ENCODE results near the gene RBBP8NL. TPM values are rescaled to one million over a fixed set of nuclear protein-coding genes. Genes with fewer than 3 reads are reported as not detected.

Gene RBBP8NL
- total RNA-seq, 4 donors from 2014 or later, result 4.3 to 8.5 (median 6.3) TPM

DNA sequence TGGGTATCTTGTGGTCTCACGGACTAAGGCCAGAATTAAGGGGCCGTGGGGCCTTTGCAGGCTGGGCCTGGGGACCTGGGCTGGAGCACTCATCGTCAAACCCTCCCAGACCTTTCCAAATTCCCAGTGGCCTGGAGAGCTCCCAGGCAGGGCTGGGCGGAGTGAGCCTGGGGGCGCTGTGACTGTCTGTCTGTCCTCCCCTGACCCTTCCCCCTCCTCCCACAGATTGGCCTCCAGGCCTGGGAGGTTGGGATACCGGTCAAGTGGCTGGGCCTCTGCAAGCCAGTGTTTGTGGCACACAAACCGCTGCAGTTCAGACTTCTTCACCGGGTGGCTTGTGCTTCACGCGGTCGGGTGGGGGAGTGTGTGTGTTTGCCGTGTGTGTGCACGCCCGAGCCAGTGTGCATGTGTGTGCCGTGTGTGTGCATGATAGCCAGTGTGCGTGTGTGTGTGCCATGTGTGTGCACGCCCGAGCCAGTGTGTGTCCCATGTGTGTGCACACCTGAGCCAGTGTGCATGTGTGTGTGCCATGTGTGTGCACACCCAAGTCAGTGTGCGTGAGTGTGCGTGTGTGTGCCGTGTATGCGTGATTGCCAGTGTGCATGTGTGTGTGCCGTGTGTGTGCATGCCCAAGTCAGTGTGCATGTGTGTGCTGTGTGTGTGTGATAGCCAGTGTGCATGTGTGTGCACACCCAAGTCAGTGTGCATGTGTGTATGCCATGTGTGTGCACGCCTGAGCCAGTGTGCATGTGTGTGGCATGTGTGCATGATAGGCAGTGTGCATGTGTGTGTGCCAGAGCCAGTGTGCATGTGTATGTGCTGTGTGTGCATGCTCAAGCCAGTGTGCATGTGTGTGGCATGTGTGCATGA, 6.3 kb downstream of the RBBP8NL start:
- DNase-seq (ENCODE audit: low spot score in 2 of 2), result no peak
- TF ChIP-seq, protein P1, sequence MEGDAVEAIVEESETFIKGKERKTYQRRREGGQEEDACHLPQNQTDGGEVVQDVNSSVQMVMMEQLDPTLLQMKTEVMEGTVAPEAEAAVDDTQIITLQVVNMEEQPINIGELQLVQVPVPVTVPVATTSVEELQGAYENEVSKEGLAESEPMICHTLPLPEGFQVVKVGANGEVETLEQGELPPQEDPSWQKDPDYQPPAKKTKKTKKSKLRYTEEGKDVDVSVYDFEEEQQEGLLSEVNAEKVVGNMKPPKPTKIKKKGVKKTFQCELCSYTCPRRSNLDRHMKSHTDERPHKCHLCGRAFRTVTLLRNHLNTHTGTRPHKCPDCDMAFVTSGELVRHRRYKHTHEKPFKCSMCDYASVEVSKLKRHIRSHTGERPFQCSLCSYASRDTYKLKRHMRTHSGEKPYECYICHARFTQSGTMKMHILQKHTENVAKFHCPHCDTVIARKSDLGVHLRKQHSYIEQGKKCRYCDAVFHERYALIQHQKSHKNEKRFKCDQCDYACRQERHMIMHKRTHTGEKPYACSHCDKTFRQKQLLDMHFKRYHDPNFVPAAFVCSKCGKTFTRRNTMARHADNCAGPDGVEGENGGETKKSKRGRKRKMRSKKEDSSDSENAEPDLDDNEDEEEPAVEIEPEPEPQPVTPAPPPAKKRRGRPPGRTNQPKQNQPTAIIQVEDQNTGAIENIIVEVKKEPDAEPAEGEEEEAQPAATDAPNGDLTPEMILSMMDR (IDR thresholded peaks at IDR 0.05), result peak in 1 of 3 donors; percentile 8
- TF ChIP-seq POLR2A (IDR thresholded peaks at IDR 0.05), result no peak
- 85 to 86% methylated on average over 18 to 24 of the region's 24 CpGs for WGBS, 2 donors
- no peak overlapping the region for H3K4me3 ChIP-seq (ENCODE audit: low read depth, poor library complexity, severe bottlenecking)
- intact Hi-C loops (cut with DNase I; ENCODE audit: low total_unique reads), result no loop called here

DNA sequence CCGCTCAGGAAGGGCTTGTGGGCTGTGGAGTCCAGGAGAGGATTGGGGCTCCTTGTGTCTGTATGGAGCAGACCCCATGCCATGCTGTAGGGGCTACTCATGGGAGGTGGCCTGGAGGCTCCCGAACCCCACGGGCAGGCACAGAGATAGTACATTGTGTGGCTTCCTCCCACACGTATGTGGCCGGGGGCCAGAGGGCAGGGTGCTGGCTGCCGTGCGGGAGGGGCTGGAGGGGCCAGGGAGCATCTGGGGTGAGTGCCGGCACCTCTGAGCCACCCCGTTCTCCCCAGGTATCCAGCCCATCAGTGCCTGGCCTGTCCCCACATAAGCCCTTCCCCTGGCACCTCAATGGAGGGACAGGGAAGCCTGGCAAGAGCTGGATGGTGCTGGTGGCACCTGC, 7.6 kb downstream of the RBBP8NL start:
- intact Hi-C loops (cut with DNase I; ENCODE audit: low total_unique reads), result no loop called here
- 60 to 71% methylated on average over 3 to 9 of the region's 9 CpGs for WGBS, 2 donors
- no peak overlapping the region for H3K4me3 ChIP-seq (ENCODE audit: low read depth, poor library complexity, severe bottlenecking)
- no peak for DNase-seq (ENCODE audit: low spot score in 2 of 2)
- TF ChIP-seq, protein P1 (IDR thresholded peaks at IDR 0.05), result no peak
- TF ChIP-seq POLR2A (IDR thresholded peaks at IDR 0.05), result no peak

DNA sequence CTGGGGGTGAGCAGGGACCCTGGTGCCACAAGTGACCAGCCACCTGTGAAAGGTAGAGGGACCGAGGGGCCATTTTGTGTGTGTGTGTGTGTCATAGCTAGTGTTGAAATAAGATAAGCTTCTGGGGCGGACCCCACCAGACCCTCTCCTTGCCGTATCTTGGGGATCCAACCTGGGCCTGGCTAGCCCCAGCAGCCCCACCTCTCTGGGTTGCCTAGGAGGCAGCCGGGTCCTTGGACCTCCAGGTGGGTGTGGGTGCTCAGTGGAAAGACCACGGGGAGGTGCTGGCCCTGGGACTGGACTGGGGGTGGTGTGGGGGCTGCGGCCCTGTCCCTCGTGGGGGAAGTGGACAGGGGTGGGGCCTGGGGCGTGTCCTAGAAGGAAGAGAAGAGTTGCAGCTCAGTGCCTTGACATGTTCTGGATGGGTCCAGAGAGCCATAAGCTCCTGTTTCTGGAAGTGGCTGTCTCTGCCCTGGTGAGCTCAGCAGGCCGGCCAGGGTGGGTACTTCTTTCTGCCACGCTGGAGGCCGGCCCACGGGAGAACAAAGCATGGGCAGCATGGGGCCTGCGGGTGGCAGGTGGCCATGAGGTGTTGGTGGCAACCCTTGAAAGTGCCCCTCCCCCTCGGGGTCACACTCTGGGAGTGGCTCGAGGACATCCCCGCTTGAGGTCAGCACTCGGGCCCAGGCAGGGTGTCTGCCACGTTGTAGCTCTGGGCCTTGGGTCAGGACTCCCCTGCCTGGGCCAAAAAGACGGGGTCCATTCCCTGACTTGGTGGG, 8.4 kb downstream of the RBBP8NL start:
- intact Hi-C loops (cut with DNase I; ENCODE audit: low total_unique reads), result no loop called here
- TF ChIP-seq POLR2A (IDR thresholded peaks at IDR 0.05), result no peak
- TF ChIP-seq, protein P1 (IDR thresholded peaks at IDR 0.05), result no peak
- 74 to 82% methylated on average over 12 to 19 of the region's 19 CpGs for WGBS, 2 donors
- DNase-seq (ENCODE audit: low spot score in 2 of 2), result no peak
- H3K4me3 ChIP-seq (ENCODE audit: low read depth, poor library complexity, severe bottlenecking), result no peak overlapping the region

DNA sequence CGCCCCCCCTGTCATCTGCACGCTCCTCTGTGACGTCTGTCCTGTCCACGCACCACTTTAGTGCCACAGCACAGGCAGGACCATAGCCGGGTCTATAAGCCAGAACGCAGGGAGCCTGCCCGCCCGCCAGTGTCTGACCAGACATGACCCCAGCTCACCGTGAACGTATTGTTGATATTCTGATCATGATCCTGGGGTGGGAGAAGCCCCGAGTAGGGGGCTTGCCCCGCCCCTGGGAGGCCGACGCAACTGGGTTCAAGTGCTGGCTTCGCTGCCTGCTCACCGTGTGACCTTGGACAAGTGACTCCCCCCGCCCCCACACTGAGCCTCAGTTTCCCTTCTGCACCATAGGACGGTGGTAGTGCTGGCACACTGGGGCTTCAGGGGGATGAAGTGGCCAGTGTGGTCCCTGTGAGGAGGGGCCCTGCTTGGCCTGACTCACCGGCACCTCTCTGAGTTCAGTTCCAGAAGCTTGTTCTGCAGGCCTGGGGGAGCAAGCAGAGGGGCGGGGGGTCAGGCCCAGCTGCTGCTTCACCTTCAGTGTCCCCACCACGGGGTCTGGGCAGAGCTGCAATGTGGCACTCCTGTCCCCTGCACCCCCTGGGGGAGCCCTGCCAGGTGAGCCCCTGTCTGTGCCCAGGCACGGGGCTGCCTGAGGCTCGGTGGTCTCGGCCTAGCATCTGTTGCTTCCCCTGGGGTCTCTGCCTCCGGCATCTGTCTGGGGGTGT, 9.2 kb downstream of the RBBP8NL start:
- H3K4me3 ChIP-seq (ENCODE audit: low read depth, poor library complexity, severe bottlenecking), result no peak overlapping the region
- intact Hi-C loops (cut with DNase I; ENCODE audit: low total_unique reads), result no loop called here
- no peak for DNase-seq (ENCODE audit: low spot score in 2 of 2)
- 69 to 82% methylated on average over 19 to 25 of the region's 25 CpGs for WGBS, 2 donors
- no peak for TF ChIP-seq POLR2A (IDR thresholded peaks at IDR 0.05)
- TF ChIP-seq, protein P1 (IDR thresholded peaks at IDR 0.05), result no peak

DNA sequence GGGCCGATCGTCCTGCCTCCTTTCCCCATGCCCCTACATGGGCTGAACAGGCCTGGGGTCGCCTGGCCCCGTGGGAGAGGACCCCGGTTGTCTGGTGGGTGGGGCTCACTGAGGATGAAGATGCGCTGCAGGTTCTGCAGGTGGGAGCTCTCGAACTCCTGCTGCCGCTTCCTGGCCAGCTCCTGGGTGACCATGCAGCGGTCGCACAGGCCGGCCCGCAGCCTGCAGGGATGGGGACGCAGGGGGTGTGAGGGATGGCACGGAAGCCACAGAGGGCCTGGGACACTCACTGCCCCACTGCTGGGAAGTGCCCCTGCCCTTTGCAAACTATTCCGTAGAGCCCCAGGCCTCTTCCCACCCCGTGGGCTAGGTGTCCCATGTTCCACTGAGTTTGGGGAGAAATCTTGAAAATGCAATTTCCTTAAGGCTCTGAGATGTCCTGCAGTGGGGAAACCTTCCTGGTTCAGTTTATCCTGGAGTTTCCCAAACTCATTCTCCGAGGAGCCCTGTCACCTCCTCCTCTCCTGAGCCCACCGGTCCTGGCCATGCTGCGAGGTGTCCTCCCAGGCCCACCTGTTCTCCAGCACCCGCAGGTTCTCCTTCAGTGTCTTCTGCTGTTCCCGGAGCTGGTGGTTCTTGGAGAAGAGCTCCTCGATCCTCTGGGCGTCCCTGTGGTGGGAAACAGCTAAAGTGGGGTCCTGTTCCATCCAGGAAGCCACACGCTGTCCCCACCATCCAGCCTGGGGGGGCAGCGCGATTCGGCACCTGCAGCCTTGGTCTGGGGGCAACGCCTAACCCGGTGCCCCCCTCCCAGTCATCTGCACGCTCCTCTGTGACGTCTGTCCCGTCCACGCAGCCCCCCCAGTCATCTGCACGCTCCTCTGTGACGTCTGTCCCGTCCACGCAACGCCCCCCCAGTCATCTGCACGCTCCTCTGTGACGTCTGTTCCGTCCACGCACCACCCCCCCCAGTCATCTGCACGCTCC, 10.4 kb downstream of the RBBP8NL start:
- no peak overlapping the region for H3K4me3 ChIP-seq (ENCODE audit: low read depth, poor library complexity, severe bottlenecking)
- TF ChIP-seq, protein P1 (IDR thresholded peaks at IDR 0.05), result no peak
- no peak for TF ChIP-seq POLR2A (IDR thresholded peaks at IDR 0.05)
- intact Hi-C loops (cut with DNase I; ENCODE audit: low total_unique reads), result no loop called here
- no peak for DNase-seq (ENCODE audit: low spot score in 2 of 2)
- 76 to 82% methylated on average over 42 to 43 of the region's 43 CpGs for WGBS, 2 donors
